ENCODE measurements around the gene GALNT14.

GALNT14 gene

DNA sequence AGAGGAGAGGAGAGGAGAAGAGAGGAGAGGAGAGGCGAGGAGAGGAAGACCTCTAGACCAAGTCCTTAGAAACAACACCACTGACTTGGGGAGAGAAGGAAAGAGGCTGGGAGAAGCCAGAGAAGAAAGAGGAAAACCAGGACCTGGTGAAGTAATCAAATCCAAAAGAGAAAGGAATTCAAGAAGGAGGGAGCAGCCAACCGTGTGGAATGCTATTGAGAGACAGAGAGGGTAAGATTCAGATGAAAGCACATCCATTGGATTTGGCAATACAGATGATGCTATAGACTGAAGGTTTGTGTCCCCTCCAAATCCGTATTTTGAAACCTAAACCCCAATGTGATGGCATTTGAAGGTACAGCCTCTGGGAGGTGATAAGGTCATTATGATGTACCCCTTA lies 50.7 kb downstream of the GALNT14 start:
- no peak for DNase-seq (ENCODE audit: low read depth in 2 of 2)

DNA sequence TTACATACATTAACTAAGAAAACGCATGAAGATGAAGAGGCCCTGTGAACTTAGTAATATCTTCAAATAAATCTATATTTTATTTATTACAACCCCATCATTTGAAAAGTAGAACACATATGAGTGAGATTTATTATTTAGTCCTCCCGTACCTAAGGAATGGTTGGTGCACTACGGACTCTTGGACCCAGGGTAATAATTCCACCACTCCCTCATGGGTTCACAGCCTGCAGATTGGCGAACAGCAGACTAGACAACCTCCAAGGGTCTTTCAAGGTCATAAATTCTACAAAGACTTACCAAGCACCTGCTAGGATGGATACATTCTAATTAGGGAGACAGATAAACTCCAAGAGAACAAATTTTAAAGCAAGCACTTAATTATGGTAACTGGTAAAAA lies 51.6 kb downstream of the GALNT14 start:
- no peak for DNase-seq (ENCODE audit: low read depth in 2 of 2)

DNA sequence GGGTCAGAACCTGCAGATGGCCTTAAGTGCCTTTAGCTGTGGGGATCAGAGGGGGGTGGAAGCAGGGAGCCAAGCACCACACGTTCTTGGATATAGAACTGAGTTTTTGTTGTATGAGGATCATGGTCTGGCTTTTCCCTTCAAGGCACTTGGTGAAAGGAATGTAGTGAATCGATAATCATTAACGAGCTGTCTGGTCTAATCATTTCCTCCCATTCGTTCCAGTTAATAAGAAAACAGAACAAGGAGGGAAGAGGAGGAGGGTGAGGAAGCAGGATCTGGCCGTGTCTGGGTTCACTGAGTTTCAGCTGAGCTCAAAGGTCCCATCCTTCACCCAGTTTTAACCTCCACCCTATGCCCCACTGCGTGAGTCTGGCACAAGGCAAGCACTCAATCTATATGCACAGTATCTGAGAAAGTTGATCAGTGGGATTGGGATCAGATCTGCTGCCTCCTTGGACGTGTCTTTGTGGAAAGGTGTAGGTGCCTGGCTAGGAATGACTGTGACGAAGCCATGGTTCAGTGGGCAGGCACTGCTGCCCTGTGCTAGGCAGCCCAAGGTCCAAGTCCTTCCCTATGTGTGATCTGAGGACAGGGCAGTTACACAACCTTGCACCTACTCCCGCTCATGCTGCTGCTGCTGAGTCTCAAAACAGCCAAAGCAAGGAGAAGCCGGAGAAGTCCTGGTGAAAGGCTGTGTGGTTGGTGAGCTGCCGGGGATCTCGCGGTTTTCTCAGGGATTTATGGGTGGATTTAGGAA lies 54.8 kb downstream of the GALNT14 start:
- DNase-seq (ENCODE audit: low read depth in 2 of 2), result no peak

DNA sequence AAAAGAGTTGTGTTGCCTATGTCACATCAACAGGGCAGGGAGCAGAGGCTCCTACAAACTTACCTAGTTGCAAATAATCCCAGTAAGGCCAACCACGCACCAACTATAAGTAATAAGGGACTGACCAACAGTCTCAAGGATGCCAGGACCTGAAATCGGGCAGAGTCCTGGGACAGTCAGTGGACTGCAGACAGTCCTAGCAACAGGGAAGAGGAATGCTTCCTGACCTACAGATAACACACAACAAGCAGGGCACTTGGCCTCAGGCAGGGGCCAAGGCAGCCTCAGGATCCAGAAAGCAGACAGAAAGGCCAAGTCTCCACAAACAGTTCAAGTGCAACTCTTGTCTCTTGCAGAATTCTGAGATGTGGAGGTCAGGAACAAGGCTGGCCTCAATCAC lies 56.2 kb downstream of the GALNT14 start:
- no peak for DNase-seq (ENCODE audit: low read depth in 2 of 2)

DNA sequence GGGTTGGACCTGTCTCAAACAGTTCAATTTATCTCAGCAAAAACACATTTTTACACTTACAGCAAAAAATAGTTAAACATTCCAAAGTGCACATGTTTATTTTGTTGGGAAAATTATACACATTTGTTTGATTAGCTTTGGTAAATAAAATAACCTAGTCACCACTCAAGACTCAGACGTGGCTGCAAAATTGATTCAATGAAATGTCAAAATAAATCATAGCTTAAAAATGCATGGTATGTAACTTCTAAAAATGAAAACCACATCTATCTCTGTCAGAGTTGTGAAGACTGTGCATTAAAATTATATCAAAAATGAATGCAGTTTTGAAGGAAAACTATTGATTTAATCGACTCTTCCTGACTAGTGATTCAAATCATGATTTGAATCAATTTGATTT lies 56.7 kb downstream of the GALNT14 start:
- DNase-seq (ENCODE audit: low read depth in 2 of 2), result no peak

- DNase-seq (ENCODE audit: low read depth in 2 of 2), result no peak
Measured at GRCh38 chr2:31080361-31080760, 57.9 kb downstream of the GALNT14 start.

DNA sequence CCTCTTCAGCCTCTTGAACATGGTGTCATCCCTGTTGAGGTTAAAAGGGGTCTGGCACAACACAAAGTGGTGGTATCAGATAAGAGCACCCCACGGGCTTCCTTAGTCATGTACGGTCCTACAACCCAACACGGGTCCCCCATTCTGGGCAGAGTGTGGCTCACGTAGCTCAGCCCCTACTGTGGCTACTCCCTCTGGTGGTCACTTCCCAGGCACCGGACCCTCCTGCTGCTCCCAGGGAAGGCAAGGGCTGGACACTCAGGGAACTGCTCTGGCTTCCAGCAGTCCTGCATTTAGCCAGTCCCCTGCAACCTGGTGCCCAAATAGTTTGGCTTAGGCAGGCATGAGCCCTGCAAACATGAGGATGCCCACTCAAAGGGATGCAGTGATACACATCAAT lies 58.6 kb downstream of the GALNT14 start:
- DNase-seq (ENCODE audit: low read depth in 2 of 2), result no peak

GRCh38 chr2:31078579-31079105 lies 59.6 kb downstream of the GALNT14 start:
- DNase-seq (ENCODE audit: low read depth in 2 of 2), result no peak

- DNase-seq (ENCODE audit: low read depth in 2 of 2), result no peak
Measured at GRCh38 chr2:31078011-31078410, 60.2 kb downstream of the GALNT14 start.

- DNase-seq (ENCODE audit: low read depth in 2 of 2), result no peak
Measured at GRCh38 chr2:31075941-31076590, 62.2 kb downstream of the GALNT14 start.

GRCh38 chr2:31075431-31075830 lies 62.8 kb downstream of the GALNT14 start:
- DNase-seq (ENCODE audit: low read depth in 2 of 2), result no peak

DNA sequence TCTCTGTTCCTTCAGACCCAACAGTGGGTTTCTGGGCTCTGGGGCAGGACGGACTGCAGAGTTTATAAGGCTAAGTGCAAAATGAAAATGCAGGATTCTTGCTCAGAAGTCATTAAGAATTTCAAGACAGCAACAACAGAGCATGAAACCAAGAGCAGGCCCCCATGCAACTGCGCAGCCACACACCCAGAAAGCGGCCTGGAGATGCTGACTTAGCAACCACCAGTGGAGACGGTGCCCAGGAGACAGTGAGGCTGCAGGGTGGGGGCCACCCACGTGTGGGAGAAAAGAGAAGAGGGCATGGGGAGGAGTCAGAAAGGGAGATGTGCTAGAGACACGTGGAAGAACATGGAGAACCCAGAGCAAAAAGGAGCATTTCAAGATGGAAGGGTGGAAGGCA lies 66.5 kb downstream of the GALNT14 start:
- no peak for DNase-seq (ENCODE audit: low read depth in 2 of 2)

GRCh38 chr2:31070339-31071125 lies 67.7 kb downstream of the GALNT14 start:
- DNase-seq (ENCODE audit: low read depth in 2 of 2), result no peak

- no peak for DNase-seq (ENCODE audit: low read depth in 2 of 2)
Measured at GRCh38 chr2:31069643-31070325, 68.5 kb downstream of the GALNT14 start.

GRCh38 chr2:31067259-31067658 lies 71.0 kb downstream of the GALNT14 start:
- DNase-seq (ENCODE audit: low read depth in 2 of 2), result no peak

- no peak for DNase-seq (ENCODE audit: low read depth in 2 of 2)
Measured at GRCh38 chr2:31066551-31066950, 71.7 kb downstream of the GALNT14 start.

DNA sequence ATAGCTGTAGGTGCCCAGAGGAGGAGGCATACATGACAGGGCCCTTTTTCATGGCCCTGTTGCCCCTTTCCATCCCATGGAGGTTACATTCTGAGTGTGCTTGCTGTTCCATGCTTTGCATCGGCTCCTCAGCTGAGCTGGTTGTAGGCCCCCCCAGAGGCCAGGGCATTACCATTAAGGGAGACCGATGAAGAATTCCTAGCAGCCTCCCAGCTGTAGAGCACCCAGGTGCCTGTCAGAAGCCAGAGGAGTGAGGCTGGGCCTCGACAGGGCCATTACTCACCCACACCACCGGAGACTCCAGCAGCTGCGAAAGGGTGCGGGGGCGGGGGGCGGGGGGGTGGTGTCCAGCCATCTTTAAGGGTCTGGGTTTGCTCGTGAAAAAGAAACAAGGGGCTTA lies 72.2 kb downstream of the GALNT14 start:
- no peak for DNase-seq (ENCODE audit: low read depth in 2 of 2)

DNA sequence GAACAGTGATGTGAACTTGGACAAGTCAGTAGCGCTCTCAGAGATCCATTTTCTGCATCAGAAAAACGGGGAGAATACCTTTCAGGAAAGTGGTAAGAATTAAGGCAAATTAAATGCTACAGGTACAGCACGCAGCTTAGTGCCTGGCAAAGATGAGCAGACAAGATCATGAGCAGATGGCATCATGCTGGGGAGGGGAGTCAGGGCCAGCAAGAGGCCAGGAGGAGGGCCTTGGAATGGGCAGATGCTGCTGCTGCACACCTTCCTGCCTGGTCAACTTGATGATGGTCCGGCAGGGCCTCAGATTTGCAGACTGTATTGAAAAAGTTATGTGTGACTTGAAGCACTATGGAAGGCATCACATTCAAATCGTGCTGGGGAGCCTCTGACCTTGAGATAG lies 72.9 kb downstream of the GALNT14 start:
- no peak for DNase-seq (ENCODE audit: low read depth in 2 of 2)

DNA sequence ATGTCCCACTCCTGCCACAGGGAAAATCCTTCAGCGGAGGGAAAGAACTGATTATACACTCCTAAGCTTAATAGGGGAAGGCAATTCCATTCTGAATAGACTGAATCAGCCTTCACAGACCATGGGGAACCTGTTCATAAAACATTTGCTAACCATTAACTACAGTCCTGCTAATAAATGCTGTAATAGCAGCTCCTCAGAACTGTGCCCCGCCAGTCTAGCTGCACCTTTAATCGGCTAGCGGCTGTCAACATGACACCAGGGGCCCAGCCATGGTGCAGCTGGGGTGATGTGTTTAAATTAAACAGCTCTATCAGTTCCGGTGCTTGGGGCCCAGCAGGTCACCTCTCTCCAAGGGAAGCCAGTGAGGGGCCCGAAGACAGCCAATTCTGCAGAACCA lies 77.8 kb downstream of the GALNT14 start:
- no peak for DNase-seq (ENCODE audit: low read depth in 2 of 2)

- DNase-seq (ENCODE audit: low read depth in 2 of 2), result no peak
Measured at GRCh38 chr2:31058096-31059035, 79.9 kb downstream of the GALNT14 start.

DNA sequence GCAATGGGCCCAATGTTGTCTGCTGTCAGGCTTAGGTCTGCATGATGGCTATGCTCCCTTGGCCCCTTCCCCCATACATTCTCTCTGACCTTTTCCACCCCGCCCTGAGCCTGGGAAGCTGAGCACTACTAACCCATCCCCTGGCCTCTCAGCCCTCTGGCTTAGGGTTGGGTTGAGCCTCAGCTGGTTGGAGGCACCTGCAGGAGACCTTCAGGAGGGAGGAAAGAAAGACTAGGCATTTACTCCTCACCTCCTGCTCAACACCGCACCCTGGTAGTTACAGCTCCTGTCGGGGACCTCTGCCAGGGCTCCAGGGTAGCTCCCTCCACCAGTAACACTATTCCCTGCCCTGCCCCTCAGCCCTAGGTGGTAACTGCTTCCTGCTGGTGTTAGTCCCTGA lies 80.5 kb downstream of the GALNT14 start:
- DNase-seq (ENCODE audit: low read depth in 2 of 2), result no peak
